ENCODE data around the gene GOPC.

The GOPC gene

GRCh38 chr6:117512987-117513573 lies 89.2 kb downstream of the GOPC start:
- no peak overlapping the region for H3K4me3 ChIP-seq (replicated peaks; ENCODE audit: low read depth, low read length)
- H3K27me3 ChIP-seq (replicated peaks; ENCODE audit: control insufficient read depth, insufficient read depth, low read length): no peaks in the 10 kb centered on the region
- no peak for DNase-seq (ENCODE audit: extremely low read depth, insufficient read length)
- no peaks in the 10 kb centered on the region for H3K36me3 ChIP-seq (ENCODE audit: control insufficient read depth, insufficient read depth, low read length)
- no peak for TF ChIP-seq CTCF (IDR thresholded peaks at IDR 0.05; ENCODE audit: insufficient read depth, low read length, poor library complexity, severe bottlenecking)

GRCh38 chr6:117512056-117512828 lies 90.1 kb downstream of the GOPC start:
- no peak for DNase-seq (ENCODE audit: extremely low read depth, insufficient read length)
- Histone ChIP-seq H3K4me3 (replicated peaks; ENCODE audit: low read depth, low read length) (no peak overlapping the region), H3K36me3 (ENCODE audit: control insufficient read depth, insufficient read depth, low read length) (no peaks in the 10 kb centered on the region), H3K27me3 (replicated peaks; ENCODE audit: control insufficient read depth, insufficient read depth, low read length) (no peaks in the 10 kb centered on the region)
- no peak for TF ChIP-seq CTCF (IDR thresholded peaks at IDR 0.05; ENCODE audit: insufficient read depth, low read length, poor library complexity, severe bottlenecking)

Data from GM06990 (cell line).